ENCODE data around the gene RGS17. TPM values are rescaled to one million over a fixed set of nuclear protein-coding genes. Genes with fewer than 3 reads are reported as not detected.

Gene RGS17
- total and polyA plus RNA-seq, 12 donors = 0.04 to 0.41 (median 0.17) TPM; not detected in 1

GRCh38 chr6:153058291-153058690 is 72.8 kb downstream of the RGS17 start:
- H3K36me3 ChIP-seq = no peaks in the 10 kb centered on the region
- 67 to 79% methylated on average over 4 of the region's 4 CpGs for WGBS, 2 donors

DNA sequence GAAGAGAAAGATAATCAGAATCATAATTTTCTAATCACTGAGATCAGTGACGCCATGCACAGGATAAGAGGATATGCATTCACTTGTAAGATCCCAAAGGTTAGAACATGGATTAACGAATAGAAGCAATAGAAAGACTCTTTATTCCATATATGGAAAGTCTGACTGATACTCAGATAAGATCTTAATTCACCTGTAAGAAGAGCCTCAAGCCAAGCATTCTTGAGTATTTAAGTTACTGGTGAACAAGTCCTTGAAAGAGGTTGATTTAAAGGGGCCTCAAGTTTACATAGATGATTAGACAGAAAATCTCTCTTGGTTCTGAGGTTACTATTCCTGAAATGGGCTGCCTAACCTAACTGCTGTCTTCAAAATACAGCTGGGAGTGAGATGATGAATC is 74.8 kb downstream of the RGS17 start:
- intact Hi-C loops (cut with DNase I) = no loop called here
- DNase-seq = no peak
- WGBS, 2 donors = 76 to 91% methylated on average over 2 of the region's 2 CpGs
- Histone ChIP-seq H3K4me1 (no peaks in the 10 kb centered on the region), H3K9me3 (peaks cover 0 to 8% (median 0%) of the 10 kb centered on the region in 11 donors), H3K36me3 (no peaks in the 10 kb centered on the region), H3K27me3 (no peaks in the 10 kb centered on the region), H3K27ac (no peak overlapping the region), H3K4me3 (no peak overlapping the region)
- TF ChIP-seq, protein P1, sequence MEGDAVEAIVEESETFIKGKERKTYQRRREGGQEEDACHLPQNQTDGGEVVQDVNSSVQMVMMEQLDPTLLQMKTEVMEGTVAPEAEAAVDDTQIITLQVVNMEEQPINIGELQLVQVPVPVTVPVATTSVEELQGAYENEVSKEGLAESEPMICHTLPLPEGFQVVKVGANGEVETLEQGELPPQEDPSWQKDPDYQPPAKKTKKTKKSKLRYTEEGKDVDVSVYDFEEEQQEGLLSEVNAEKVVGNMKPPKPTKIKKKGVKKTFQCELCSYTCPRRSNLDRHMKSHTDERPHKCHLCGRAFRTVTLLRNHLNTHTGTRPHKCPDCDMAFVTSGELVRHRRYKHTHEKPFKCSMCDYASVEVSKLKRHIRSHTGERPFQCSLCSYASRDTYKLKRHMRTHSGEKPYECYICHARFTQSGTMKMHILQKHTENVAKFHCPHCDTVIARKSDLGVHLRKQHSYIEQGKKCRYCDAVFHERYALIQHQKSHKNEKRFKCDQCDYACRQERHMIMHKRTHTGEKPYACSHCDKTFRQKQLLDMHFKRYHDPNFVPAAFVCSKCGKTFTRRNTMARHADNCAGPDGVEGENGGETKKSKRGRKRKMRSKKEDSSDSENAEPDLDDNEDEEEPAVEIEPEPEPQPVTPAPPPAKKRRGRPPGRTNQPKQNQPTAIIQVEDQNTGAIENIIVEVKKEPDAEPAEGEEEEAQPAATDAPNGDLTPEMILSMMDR (IDR thresholded peaks at IDR 0.05) = no peak
- no peak for ATAC-seq

More at GRCh38 chr6:153058291-153058690, 72.8 kb downstream of the RGS17 start:
- ATAC-seq (no peak), DNase-seq (no peak)
- intact Hi-C loops (cut with DNase I) = no loop called here
- TF ChIP-seq, protein P1 (IDR thresholded peaks at IDR 0.05) = no peak
- Histone ChIP-seq H3K27me3 (no peaks in the 10 kb centered on the region), H3K4me3 (no peak overlapping the region), H3K4me1 (no peaks in the 10 kb centered on the region), H3K9me3 (peaks cover 0 to 10% (median under 1%) of the 10 kb centered on the region in 11 donors), H3K27ac (no peak overlapping the region)

- intact Hi-C loops (cut with DNase I) = no loop called here
- Histone ChIP-seq H3K4me1 (no peaks in the 10 kb centered on the region), H3K36me3 (no peaks in the 10 kb centered on the region), H3K27me3 (no peaks in the 10 kb centered on the region), H3K4me3 (no peak overlapping the region), H3K27ac (no peak overlapping the region), H3K9me3 (peaks cover 0 to 15% (median 0%) of the 10 kb centered on the region in 11 donors)
- ATAC-seq = no peak
- DNase-seq = no peak
- TF ChIP-seq, protein P1 (IDR thresholded peaks at IDR 0.05) = no peak
Measured at GRCh38 chr6:153051801-153052200, 79.3 kb downstream of the RGS17 start.

- intact Hi-C loops (cut with DNase I) = no loop called here
- TF ChIP-seq, protein P1 (IDR thresholded peaks at IDR 0.05) = no peak
- H3K9me3 ChIP-seq = peaks cover 0 to 15% (median 0%) of the 10 kb centered on the region in 11 donors
- no peak for ATAC-seq
- H3K27me3 ChIP-seq = no peaks in the 10 kb centered on the region
- no peaks in the 10 kb centered on the region for H3K36me3 ChIP-seq
- no peak overlapping the region for H3K4me3 ChIP-seq
- no peak for DNase-seq
- H3K4me1 ChIP-seq = no peaks in the 10 kb centered on the region
- 94% methylated on average over 3 of the region's 3 CpGs for WGBS, 2 donors
- H3K27ac ChIP-seq = no peak overlapping the region
Measured at GRCh38 chr6:153048631-153049030, 82.5 kb downstream of the RGS17 start.
